OCI-LY3 (cell line): ENCODE data around the gene SH2D3C.

ENCODE experiments used
- CTCF ChIP-seq: fragments of 200-600, 300-600 bp; sonication (generic); IDR thresholded peaks from 2 replicates; pipeline ENCODE4 v1.5.1; 2014; ENCODE audit warnings: antibody characterized with exemption, low read length, low read depth
- EZH2phosphoT487 ChIP-seq: fragments of 200-600 bp; shearing (Covaris generic); IDR thresholded peaks from 2 replicates; pipeline ENCODE4 v1.6.1; 2018; ENCODE audit warnings: antibody characterized with exemption, mixed run types, low read depth

- TF ChIP-seq CTCF (no peak), EZH2phosphoT487 (no peak)
Measured at GRCh38 chr9:127749090-127749787, 29.2 kb downstream of the SH2D3C start.
